ENCODE results near the gene EPHB1. TPM values are rescaled to one million over a fixed set of nuclear protein-coding genes. Genes with fewer than 3 reads are reported as not detected.

The EPHB1 gene
- polyA plus RNA-seq, 1 donor: 3.7 TPM

DNA sequence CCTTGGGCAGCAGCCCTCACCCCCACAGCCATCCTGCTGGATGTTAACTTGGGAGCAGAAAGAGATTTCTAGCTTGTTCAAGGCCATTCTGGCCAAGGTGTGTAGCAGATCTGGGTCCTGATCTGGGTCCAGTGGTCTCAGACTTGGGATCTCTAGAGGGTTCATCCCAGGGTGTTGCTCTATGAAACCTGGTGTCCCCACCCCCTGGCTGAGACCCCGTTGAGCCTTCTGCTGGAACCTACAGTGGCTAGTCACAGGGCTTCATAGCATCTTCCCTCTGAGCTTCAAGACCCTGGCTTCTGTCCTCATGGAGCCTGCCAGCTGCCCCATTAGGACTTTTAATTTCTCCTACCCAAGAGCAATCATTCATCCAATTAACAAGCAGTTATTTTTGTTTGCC is 64.3 kb downstream of the EPHB1 start:
- Histone ChIP-seq H3K9me3 (ENCODE audit: control insufficient read depth, low read depth, low read length) (no peaks in the 10 kb centered on the region), H3K36me3 (ENCODE audit: control insufficient read depth, insufficient read depth, low read length) (no peaks in the 10 kb centered on the region), H3K27me3 (ENCODE audit: control insufficient read depth, insufficient read depth, low read length) (peaks cover 6% of the 10 kb centered on the region), H3K4me3 (ENCODE audit: low read length) (no peak overlapping the region), H3K4me1 (ENCODE audit: control insufficient read depth, insufficient read depth, low read length) (no peaks in the 10 kb centered on the region), H3K27ac (ENCODE audit: low read length) (no peak overlapping the region)
- WGBS (ENCODE audit: insufficient coverage, low lambda C conversion rate): no CpG with 5 or more reads among the region's 1 CpG
- DNase-seq: no peak

GRCh38 chr3:134860141-134860540 is 65.1 kb downstream of the EPHB1 start:
- DNase-seq: no peak
- no peaks in the 10 kb centered on the region for H3K4me1 ChIP-seq (ENCODE audit: control insufficient read depth, insufficient read depth, low read length)
- H3K36me3 ChIP-seq (ENCODE audit: control insufficient read depth, insufficient read depth, low read length): no peaks in the 10 kb centered on the region
- no CpG with 5 or more reads among the region's 5 CpGs for WGBS (ENCODE audit: insufficient coverage, low lambda C conversion rate)
- H3K27me3 ChIP-seq (ENCODE audit: control insufficient read depth, insufficient read depth, low read length): peaks cover 6% of the 10 kb centered on the region
- H3K9me3 ChIP-seq (ENCODE audit: control insufficient read depth, low read depth, low read length): no peaks in the 10 kb centered on the region
- H3K27ac ChIP-seq (ENCODE audit: low read length): no peak overlapping the region
- H3K4me3 ChIP-seq (ENCODE audit: low read length): no peak overlapping the region

GRCh38 chr3:134863915-134864314 is 68.9 kb downstream of the EPHB1 start:
- H3K27ac ChIP-seq (ENCODE audit: low read length): no peak overlapping the region
- H3K9me3 ChIP-seq (ENCODE audit: control insufficient read depth, low read depth, low read length): no peaks in the 10 kb centered on the region
- no peaks in the 10 kb centered on the region for H3K4me1 ChIP-seq (ENCODE audit: control insufficient read depth, insufficient read depth, low read length)
- H3K27me3 ChIP-seq (ENCODE audit: control insufficient read depth, insufficient read depth, low read length): peaks cover 4% of the 10 kb centered on the region
- H3K36me3 ChIP-seq (ENCODE audit: control insufficient read depth, insufficient read depth, low read length): no peaks in the 10 kb centered on the region
- no peak for DNase-seq
- H3K4me3 ChIP-seq (ENCODE audit: low read length): no peak overlapping the region
- WGBS (ENCODE audit: insufficient coverage, low lambda C conversion rate): no CpG with 5 or more reads among the region's 6 CpGs

GRCh38 chr3:134864636-134865035 is 69.6 kb downstream of the EPHB1 start:
- DNase-seq: no peak
- no peaks in the 10 kb centered on the region for H3K36me3 ChIP-seq (ENCODE audit: control insufficient read depth, insufficient read depth, low read length)
- H3K9me3 ChIP-seq (ENCODE audit: control insufficient read depth, low read depth, low read length): no peaks in the 10 kb centered on the region
- no peaks in the 10 kb centered on the region for H3K27me3 ChIP-seq (ENCODE audit: control insufficient read depth, insufficient read depth, low read length)
- no CpG with 5 or more reads among the region's 5 CpGs for WGBS (ENCODE audit: insufficient coverage, low lambda C conversion rate)
- H3K4me1 ChIP-seq (ENCODE audit: control insufficient read depth, insufficient read depth, low read length): no peaks in the 10 kb centered on the region
- no peak overlapping the region for H3K27ac ChIP-seq (ENCODE audit: low read length)
- no peak overlapping the region for H3K4me3 ChIP-seq (ENCODE audit: low read length)

DNA sequence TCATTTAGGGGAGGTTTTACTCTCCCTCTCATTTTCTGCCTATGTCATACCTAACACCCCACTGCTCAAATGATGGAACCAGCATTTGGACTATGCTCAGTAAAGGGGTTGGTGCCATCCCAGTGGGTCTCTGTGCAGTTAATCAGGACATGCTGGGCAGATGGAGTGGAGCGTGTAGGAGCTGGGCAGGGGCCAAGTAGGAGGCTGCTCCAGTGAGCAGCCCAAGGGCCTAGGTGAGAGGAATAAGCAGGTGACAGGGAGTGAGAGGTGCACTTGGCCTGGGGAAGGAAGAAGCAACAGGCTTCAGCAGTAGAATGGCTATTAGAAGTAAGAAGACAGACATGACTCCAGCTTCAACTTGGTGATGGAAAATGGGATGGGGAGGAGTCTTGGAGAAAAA is 72.2 kb downstream of the EPHB1 start:
- H3K36me3 ChIP-seq (ENCODE audit: control insufficient read depth, insufficient read depth, low read length): no peaks in the 10 kb centered on the region
- no peak overlapping the region for H3K4me3 ChIP-seq (ENCODE audit: low read length)
- H3K4me1 ChIP-seq (ENCODE audit: control insufficient read depth, insufficient read depth, low read length): no peaks in the 10 kb centered on the region
- H3K27ac ChIP-seq (ENCODE audit: low read length): no peak overlapping the region
- no peak for DNase-seq
- no peaks in the 10 kb centered on the region for H3K9me3 ChIP-seq (ENCODE audit: control insufficient read depth, low read depth, low read length)
- WGBS (ENCODE audit: insufficient coverage, low lambda C conversion rate): 100% methylated on average over 1 of the region's 1 CpG
- H3K27me3 ChIP-seq (ENCODE audit: control insufficient read depth, insufficient read depth, low read length): no peaks in the 10 kb centered on the region

DNA sequence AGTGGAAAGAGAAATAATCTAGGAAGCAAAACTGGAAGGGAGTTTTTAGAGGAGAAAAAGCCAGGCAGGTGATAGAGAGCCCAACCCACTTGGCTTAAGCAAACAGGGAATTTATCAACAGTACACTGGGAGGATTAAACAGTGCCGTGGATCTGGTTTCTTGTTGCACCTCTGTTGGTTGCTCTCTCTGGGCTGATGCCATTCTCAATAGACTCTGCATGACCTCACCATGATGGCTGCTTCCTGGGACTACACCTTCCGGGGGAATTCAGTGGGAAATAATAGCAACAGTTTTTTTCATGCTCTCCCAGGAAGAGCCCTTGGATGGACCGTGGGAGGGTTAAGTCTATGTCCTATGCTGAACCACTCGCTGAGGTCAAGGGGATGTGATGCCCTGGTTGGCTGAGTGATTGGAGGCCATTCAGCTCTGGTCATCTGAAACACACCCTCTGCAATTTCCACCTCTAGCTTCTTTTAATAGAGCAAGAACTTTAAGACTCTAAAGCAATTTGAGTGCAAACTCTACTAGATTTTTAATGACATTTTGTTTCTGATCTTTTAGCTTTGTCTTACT is 74.2 kb downstream of the EPHB1 start:
- WGBS (ENCODE audit: insufficient coverage, low lambda C conversion rate): no CpG with 5 or more reads among the region's 4 CpGs
- Histone ChIP-seq H3K4me3 (ENCODE audit: low read length) (no peak overlapping the region), H3K4me1 (ENCODE audit: control insufficient read depth, insufficient read depth, low read length) (no peaks in the 10 kb centered on the region), H3K27me3 (ENCODE audit: control insufficient read depth, insufficient read depth, low read length) (no peaks in the 10 kb centered on the region), H3K27ac (ENCODE audit: low read length) (no peak overlapping the region), H3K36me3 (ENCODE audit: control insufficient read depth, insufficient read depth, low read length) (no peaks in the 10 kb centered on the region), H3K9me3 (ENCODE audit: control insufficient read depth, low read depth, low read length) (no peaks in the 10 kb centered on the region)
- DNase-seq: peak in 1 of 2 donors; percentile 16

GRCh38 chr3:134871818-134872217 is 76.8 kb downstream of the EPHB1 start:
- no peak for DNase-seq
- Histone ChIP-seq H3K9me3 (ENCODE audit: control insufficient read depth, low read depth, low read length) (no peaks in the 10 kb centered on the region), H3K27ac (ENCODE audit: low read length) (no peak overlapping the region), H3K36me3 (ENCODE audit: control insufficient read depth, insufficient read depth, low read length) (no peaks in the 10 kb centered on the region), H3K4me3 (ENCODE audit: low read length) (no peak overlapping the region), H3K27me3 (ENCODE audit: control insufficient read depth, insufficient read depth, low read length) (no peaks in the 10 kb centered on the region), H3K4me1 (ENCODE audit: control insufficient read depth, insufficient read depth, low read length) (no peaks in the 10 kb centered on the region)
- WGBS (ENCODE audit: insufficient coverage, low lambda C conversion rate): no CpG with 5 or more reads among the region's 1 CpG

DNA sequence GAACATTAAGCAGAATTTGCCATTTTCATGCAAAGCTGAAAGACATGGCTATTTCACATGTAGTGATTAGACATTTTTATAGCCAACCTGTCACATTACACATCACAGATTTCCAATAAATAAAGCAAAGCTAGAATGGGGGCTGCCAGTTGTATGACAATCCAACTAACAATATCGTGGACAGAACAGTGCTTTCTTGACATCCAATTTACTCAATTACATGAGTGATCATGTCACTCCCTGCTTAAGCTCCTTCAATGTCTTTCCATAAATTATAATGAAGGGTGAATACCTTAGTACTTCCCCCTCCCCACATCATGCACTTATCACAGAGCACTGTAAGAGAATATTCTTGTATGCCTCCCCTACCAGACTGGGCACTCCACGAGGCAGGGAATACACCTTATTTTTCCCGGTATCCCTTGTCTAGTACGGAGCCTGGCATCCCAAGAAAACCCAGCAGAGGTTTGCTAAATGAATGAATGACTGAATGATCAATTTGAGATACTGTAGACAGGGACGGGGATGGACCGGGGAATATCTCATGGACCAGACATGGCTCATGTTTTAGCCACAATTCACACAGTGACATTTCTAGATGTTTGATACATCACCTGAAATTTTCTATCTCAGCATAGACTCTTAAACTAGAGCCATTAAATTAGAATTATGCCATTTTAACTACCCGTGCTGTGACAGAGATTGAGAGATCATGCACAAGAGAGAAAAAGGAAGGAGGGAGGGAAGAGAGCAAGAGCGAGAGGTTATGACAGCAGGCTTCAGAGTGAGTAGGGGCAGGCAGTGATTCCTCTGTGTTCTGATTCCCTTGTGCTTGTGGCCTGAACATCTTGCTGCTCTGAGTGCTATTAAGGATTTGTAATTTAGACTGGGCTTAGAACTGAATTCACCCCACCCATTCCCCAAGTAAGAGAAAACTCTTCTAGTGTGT is 77.7 kb downstream of the EPHB1 start:
- Histone ChIP-seq H3K4me3 (ENCODE audit: low read length) (no peak overlapping the region), H3K27me3 (ENCODE audit: control insufficient read depth, insufficient read depth, low read length) (no peaks in the 10 kb centered on the region)
- WGBS (ENCODE audit: insufficient coverage, low lambda C conversion rate): 92% methylated on average over 2 of the region's 8 CpGs

GRCh38 chr3:134873789-134874188 is 78.7 kb downstream of the EPHB1 start:
- H3K27ac ChIP-seq (ENCODE audit: low read length): no peak overlapping the region
- no peaks in the 10 kb centered on the region for H3K9me3 ChIP-seq (ENCODE audit: control insufficient read depth, low read depth, low read length)
- H3K36me3 ChIP-seq (ENCODE audit: control insufficient read depth, insufficient read depth, low read length): no peaks in the 10 kb centered on the region
- WGBS (ENCODE audit: insufficient coverage, low lambda C conversion rate): no CpG with 5 or more reads among the region's 1 CpG
- H3K4me3 ChIP-seq (ENCODE audit: low read length): no peak overlapping the region
- H3K27me3 ChIP-seq (ENCODE audit: control insufficient read depth, insufficient read depth, low read length): no peaks in the 10 kb centered on the region
- DNase-seq: no peak
- H3K4me1 ChIP-seq (ENCODE audit: control insufficient read depth, insufficient read depth, low read length): no peaks in the 10 kb centered on the region

More for the DNA sequence above, 77.7 kb downstream of the EPHB1 start:
- no peak for DNase-seq
- Histone ChIP-seq H3K36me3 (ENCODE audit: control insufficient read depth, insufficient read depth, low read length) (no peaks in the 10 kb centered on the region), H3K4me1 (ENCODE audit: control insufficient read depth, insufficient read depth, low read length) (no peaks in the 10 kb centered on the region), H3K9me3 (ENCODE audit: control insufficient read depth, low read depth, low read length) (no peaks in the 10 kb centered on the region), H3K27ac (ENCODE audit: low read length) (no peak overlapping the region)

GRCh38 chr3:134874737-134875413 is 79.8 kb downstream of the EPHB1 start:
- Histone ChIP-seq H3K4me3 (ENCODE audit: low read length) (no peak overlapping the region), H3K4me1 (ENCODE audit: control insufficient read depth, insufficient read depth, low read length) (no peaks in the 10 kb centered on the region), H3K27me3 (ENCODE audit: control insufficient read depth, insufficient read depth, low read length) (no peaks in the 10 kb centered on the region), H3K27ac (ENCODE audit: low read length) (no peak overlapping the region), H3K9me3 (ENCODE audit: control insufficient read depth, low read depth, low read length) (no peaks in the 10 kb centered on the region), H3K36me3 (ENCODE audit: control insufficient read depth, insufficient read depth, low read length) (no peaks in the 10 kb centered on the region)
- DNase-seq: peak in 1 of 2 donors; percentile 65
- no CpG with 5 or more reads among the region's 10 CpGs for WGBS (ENCODE audit: insufficient coverage, low lambda C conversion rate)
